ENCODE results near the gene LRAT. TPM values are rescaled to one million over a fixed set of nuclear protein-coding genes. Genes with fewer than 3 reads are reported as not detected.

The LRAT gene
- total RNA-seq, 4 donors from 2014 or later, result 5.8 to 14.4 (median 7.1) TPM

- H3K9me3 ChIP-seq, result no peaks in the 10 kb centered on the region
- TF ChIP-seq CTCF (IDR thresholded peaks at IDR 0.05) (no peak), POLR2A (IDR thresholded peaks at IDR 0.05) (no peak)
- peaks cover 8 to 11% of the 10 kb centered on the region in 2 donors for H3K4me1 ChIP-seq
- intact Hi-C loops (cut with DNase I), result no loop called here
- no peak overlapping the region for H3K4me3 ChIP-seq (replicated peaks in 1 of 3)
- peak overlapping the region in 2 of 3 donors; percentile 21 to 27 for H3K27ac ChIP-seq
- DNase-seq, result no peak
- H3K36me3 ChIP-seq, result no peaks in the 10 kb centered on the region
- H3K27me3 ChIP-seq, result no peaks in the 10 kb centered on the region
Measured at GRCh38 chr4:154739111-154739510, 4.7 kb upstream of the LRAT start.

GRCh38 chr4:154740462-154740861 is 3.3 kb upstream of the LRAT start:
- Histone ChIP-seq H3K36me3 (no peaks in the 10 kb centered on the region), H3K9me3 (no peaks in the 10 kb centered on the region), H3K4me3 (replicated peaks in 1 of 3) (no peak overlapping the region), H3K27me3 (no peaks in the 10 kb centered on the region), H3K4me1 (peaks cover 8 to 11% of the 10 kb centered on the region in 2 donors), H3K27ac (no peak overlapping the region)
- intact Hi-C loops (cut with DNase I), result no loop called here
- DNase-seq, result no peak
- 80 to 84% methylated on average over 18 to 24 of the region's 24 CpGs for WGBS, 2 donors
- TF ChIP-seq CTCF (IDR thresholded peaks at IDR 0.05), result no peak
- no peak for TF ChIP-seq POLR2A (IDR thresholded peaks at IDR 0.05)

DNA sequence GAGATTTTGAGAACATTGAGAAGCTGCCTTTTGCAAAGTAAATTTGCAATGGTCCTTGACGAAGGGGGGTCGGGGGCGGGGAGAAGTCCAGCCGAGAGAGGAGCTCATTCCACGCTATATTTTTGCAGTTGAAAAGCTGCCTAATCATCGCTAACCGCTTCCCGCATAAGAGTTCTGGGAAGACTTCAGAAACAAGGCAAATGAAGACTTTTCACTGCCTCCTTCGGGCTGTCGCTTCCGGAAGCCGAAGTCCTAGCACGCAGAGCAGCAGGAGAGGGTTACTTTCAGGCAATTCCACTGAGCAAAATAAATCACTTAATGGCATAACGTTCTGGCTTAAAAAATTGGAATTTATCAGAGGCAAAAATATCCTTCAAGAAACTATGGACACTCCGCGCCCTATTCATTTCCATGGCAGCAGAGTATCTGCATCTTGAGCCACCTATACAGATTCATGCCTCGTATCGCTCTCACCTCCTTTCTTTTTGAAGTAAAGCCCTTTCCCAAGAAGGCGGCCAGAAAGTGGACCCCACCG is 2.6 kb upstream of the LRAT start:
- H3K36me3 ChIP-seq, result no peaks in the 10 kb centered on the region
- WGBS, 2 donors, result 36 to 47% methylated on average over 20 of the region's 20 CpGs
- H3K9me3 ChIP-seq, result no peaks in the 10 kb centered on the region
- no peak for DNase-seq
- H3K4me1 ChIP-seq, result peaks cover 8 to 11% of the 10 kb centered on the region in 2 donors
- no peaks in the 10 kb centered on the region for H3K27me3 ChIP-seq
- intact Hi-C loops (cut with DNase I), result no loop called here
- TF ChIP-seq CTCF (IDR thresholded peaks at IDR 0.05), result no peak
- H3K4me3 ChIP-seq (replicated peaks in 1 of 3), result no peak overlapping the region
- H3K27ac ChIP-seq, result no peak overlapping the region

- H3K27ac ChIP-seq, result no peak overlapping the region
- no peaks in the 10 kb centered on the region for H3K36me3 ChIP-seq
- no peaks in the 10 kb centered on the region for H3K9me3 ChIP-seq
- DNase-seq, result peak; percentile 54 to 57
- TF ChIP-seq POLR2A (IDR thresholded peaks at IDR 0.05) (no peak), CTCF (IDR thresholded peaks at IDR 0.05) (no peak)
- H3K4me3 ChIP-seq (replicated peaks in 1 of 3), result peak overlapping the region; percentile 4 to 44 (median 14)
- intact Hi-C loops (cut with DNase I), result no loop called here
- no peaks in the 10 kb centered on the region for H3K27me3 ChIP-seq
- H3K4me1 ChIP-seq, result peaks cover 8 to 11% of the 10 kb centered on the region in 2 donors
- WGBS, 2 donors, result 4 to 5% methylated on average over 45 to 47 of the region's 49 CpGs
Measured at GRCh38 chr4:154741922-154742850, 1.6 kb upstream of the LRAT start.

DNA sequence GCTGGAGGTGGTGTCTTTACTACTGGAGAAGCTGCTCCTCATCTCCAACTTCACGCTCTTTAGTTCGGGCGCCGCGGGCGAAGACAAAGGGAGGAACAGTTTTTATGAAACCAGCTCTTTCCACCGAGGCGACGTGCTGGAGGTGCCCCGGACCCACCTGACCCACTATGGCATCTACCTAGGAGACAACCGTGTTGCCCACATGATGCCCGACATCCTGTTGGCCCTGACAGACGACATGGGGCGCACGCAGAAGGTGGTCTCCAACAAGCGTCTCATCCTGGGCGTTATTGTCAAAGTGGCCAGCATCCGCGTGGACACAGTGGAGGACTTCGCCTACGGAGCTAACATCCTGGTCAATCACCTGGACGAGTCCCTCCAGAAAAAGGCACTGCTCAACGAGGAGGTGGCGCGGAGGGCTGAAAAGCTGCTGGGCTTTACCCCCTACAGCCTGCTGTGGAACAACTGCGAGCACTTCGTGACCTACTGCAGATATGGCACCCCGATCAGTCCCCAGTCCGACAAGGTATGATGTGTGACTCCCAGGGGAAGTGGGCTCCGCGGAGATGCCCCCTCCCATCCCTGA is 634 bp downstream of the LRAT start:
- peaks cover 0 to 11% of the 10 kb centered on the region in 2 donors for H3K4me1 ChIP-seq
- 4 to 5% methylated on average over 20 to 25 of the region's 31 CpGs for WGBS, 2 donors

More for the DNA sequence above, 634 bp downstream of the LRAT start:
- DNase-seq, result peak; percentile 12 to 31
- Histone ChIP-seq H3K27ac (peak overlapping the region in 2 of 3 donors; percentile 3 to 51), H3K9me3 (no peaks in the 10 kb centered on the region), H3K27me3 (no peaks in the 10 kb centered on the region), H3K4me3 (replicated peaks in 1 of 3) (peak overlapping the region; percentile 12 to 44 (median 40)), H3K36me3 (no peaks in the 10 kb centered on the region)
- intact Hi-C loops (cut with DNase I), result no loop called here
- TF ChIP-seq CTCF (IDR thresholded peaks at IDR 0.05) (no peak), POLR2A (IDR thresholded peaks at IDR 0.05) (no peak)

All from thyroid gland (tissue), 4 donors.